RCC 7860 (cell line): ENCODE data around the gene ZDHHC11B.
"Not testable (repeated sequence)": the region's sequence is repeated elsewhere in the genome, so short reads cannot be mapped to it uniquely, and the experiment has no call there.

Experiments
- DNase-seq: peaks from one replicate; pipeline ENCODE4 v3.0.0-alpha.2; 2015; ENCODE audit warnings: low spot score
- FAIRE-seq: peaks from 2 replicates; lab custom pipeline; 2012; peaks lifted over from hg19 to GRCh38; lab: Jason Lieb, UNC

Gene ZDHHC11B

DNA sequence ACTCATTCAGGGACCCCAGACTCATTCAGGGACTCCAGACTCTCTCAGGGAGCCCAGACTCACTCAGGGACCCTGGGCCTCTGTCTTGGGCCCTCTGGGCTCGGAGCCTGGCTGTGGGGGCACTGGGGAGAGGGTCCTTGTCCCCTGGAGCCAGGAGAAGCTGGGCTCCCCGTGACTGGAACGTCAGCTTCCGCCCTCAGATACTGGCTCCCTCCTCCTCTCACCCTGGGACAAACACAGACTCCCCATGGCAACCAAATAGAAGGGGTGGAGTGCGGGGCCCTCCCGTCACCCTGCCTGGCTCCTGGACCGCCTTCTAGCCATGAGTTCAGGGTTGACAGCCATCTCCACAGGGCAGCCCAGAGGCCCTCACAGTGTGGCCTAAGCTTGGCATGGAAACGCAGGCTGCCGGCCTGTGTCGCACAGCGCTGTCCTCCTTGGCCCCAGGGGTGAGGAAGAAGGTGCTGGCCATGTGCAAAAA is 27.6 kb downstream of the ZDHHC11B start:
- FAIRE-seq (no peak), DNase-seq (no peak)

DNA sequence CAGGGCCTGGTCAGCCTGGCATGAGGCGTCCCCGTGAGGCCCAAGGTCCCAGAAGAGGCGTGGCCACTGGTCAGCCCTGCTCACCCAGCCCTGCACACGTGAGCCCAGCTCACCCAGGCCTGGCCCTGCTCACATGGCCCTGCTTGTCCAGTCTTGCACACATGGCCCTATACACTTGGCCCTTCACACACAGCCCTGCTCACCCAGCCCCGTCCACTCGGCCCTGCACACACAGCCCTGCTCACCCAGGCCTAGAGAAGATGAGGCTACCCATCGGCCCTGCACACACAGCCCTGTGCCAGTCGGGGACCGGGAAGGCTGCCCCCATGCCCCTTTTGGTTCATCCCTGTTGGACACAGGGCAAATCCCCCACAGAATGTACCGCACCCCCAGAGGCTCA is 28.4 kb downstream of the ZDHHC11B start:
- no peak for DNase-seq

DNA sequence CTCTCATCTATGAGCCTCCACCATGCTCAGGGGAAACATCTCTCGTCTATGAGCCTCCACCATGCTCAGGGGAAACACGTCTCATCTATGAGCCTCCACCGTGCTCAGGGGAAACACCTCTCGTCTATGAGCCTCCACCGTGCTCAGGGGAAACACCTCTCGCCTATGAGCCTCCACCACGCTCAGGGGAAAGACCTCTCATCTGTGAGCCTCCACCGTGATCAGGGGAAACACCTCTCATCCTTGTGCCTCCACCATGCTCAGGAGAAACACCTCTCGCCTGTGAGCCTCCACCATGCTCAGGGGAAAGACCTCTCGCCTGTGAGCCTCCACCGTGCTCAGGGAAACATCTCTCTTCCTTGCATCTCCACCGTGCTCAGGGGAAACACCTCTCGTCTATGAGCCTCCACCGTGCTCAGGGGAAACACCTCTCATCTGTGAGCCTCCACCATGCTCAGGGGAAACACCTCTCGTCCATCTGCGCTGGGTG is 30.3 kb downstream of the ZDHHC11B start:
- FAIRE-seq, DNase-seq: not testable (repeated sequence)

More for the DNA sequence above, 28.4 kb downstream of the ZDHHC11B start:
- no peak for FAIRE-seq

DNA sequence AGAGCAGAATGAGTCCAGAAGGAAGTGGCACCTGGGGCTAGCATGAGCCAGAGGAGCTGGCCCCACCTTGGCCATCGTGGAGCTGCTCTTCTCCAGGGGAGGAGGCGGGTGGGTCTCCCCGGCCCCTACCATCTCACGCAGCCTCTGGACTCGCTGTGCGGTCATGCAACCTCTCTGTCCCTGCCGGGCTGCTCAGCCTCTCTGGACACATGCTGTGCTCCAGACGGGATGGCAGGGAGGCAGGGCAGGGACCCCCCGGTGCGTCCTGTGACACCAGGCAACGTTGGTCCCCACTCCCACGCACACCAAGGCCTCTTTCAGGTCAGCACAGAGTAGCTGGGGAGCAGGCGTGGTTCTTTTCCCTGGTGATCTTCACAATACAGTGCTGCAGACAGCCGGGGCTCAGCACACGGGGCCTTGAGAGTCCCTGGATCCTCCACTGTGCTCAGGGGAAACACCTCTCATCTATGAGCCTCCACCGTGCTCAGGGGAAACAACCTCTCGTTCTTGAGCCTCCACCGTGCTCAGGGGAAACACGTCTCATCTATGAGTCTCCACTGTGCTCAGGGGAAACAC is 30.9 kb downstream of the ZDHHC11B start:
- not testable (repeated sequence) for DNase-seq, FAIRE-seq

DNA sequence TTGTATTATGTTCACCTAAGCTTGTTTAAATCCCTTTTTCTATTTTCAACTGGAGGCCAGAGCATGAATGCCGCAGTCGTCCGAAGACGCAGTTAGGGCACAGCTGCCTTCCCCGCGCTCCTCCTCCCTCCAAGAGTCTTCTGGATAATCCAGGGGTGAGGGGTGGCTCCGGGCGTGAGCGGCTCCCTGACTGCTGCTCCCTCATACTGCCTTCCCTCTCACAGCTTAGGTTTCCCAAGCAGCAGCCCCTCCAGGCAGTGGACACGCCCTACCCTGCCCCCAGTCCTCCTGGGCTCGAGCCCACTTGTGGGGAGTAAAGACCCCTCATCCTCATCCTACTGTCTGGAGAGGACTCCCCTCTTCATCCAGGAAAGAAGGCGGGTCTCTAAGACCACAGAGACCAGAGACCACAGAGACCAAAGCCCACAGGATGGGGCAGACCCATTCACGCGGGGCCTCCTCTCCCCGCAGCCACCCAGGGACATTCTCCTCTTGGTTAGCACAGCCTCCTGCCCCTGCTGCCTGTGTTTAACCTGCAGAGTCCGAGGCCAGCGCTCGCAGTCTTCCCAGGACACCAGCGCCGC is 31.9 kb downstream of the ZDHHC11B start:
- DNase-seq, FAIRE-seq: not testable (repeated sequence)

DNA sequence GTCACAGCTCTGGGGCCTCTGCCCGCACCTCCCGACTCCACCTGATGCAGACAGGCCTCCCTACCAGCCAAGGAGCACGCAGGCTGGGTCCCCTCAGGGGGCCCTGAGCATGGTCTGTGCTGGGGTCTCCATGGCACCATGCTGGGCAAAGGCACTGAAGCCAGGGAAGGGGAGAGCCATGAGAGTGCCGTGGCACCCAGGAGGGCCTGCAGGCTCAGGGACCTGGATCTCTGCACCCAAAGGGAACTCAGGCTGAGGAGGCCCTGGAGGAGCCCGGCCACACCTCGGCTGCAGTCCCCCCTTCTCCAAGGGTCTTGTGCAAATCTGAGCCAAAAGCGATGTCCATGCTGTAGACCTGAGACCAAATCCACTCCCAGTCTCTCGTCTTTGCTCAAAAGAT is 32.5 kb downstream of the ZDHHC11B start:
- not testable (repeated sequence) for DNase-seq, FAIRE-seq

DNA sequence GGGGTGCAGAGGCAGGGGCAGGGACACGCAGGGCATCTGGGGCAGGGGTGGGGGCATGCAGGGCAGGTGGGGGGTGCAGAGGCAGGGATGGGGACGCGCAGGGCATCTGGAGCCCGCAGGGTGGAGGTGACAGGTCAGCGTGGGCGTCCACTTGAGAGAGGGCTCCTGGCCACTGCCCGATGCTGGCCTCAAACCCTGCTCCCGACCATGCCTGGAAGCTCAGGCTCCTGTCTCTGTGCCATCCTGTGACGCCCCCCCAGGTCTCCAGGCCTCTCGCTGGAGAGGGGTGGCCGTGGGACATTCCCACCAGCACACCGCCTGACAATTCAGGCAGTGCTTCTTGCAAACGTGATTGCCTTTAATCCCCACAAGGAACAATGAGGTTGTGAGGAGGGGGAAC is 33.0 kb downstream of the ZDHHC11B start:
- DNase-seq (no peak), FAIRE-seq (no peak)

DNA sequence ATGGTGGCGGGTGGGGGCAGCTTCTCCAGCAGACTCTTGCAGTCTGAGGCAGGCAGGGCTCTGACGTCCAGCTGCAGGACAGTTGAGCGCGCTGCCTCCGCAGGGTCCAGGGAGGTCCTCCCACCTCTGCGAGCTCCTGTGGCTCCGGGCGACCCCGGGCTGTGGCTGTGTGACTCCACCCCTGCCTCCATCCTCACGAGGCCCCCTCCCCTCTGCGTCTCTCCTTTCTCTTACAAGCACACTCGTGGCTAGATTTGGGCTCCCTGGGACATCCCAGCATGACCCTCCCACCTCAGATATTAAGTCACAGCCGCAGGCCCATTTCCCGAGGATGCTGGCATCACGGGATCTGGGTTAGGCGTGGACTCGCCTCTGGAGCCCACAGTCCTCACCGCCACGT is 34.3 kb downstream of the ZDHHC11B start:
- not testable (repeated sequence) for DNase-seq, FAIRE-seq

DNA sequence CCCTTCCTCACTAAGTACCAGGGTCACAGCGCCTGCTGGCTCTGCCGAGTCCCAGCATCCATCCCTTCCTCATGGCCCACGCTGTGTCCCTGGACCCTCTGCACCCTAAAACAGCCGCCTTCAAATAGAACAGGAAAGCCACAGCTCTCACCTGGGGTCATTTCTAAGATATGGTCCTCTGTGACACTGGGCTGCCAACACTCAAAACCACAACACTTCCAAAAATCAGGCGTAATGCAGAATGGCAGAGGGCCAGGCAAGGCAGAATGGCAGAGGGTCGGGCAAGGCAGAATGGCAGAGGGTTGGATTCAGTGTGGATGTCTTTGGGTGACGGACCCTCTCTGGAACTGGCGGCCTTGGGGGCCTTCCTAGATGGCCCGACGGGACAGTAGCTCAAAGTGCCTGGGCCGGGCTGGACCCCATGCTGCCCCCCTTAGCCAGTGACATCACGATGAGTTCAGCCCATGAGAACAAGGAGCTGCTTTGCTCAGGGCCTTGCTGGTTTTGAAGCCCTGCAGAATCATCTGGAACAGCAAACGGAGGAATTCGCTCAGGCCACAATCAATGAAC is 35.3 kb downstream of the ZDHHC11B start:
- no peak for FAIRE-seq
- DNase-seq, result no peak

DNA sequence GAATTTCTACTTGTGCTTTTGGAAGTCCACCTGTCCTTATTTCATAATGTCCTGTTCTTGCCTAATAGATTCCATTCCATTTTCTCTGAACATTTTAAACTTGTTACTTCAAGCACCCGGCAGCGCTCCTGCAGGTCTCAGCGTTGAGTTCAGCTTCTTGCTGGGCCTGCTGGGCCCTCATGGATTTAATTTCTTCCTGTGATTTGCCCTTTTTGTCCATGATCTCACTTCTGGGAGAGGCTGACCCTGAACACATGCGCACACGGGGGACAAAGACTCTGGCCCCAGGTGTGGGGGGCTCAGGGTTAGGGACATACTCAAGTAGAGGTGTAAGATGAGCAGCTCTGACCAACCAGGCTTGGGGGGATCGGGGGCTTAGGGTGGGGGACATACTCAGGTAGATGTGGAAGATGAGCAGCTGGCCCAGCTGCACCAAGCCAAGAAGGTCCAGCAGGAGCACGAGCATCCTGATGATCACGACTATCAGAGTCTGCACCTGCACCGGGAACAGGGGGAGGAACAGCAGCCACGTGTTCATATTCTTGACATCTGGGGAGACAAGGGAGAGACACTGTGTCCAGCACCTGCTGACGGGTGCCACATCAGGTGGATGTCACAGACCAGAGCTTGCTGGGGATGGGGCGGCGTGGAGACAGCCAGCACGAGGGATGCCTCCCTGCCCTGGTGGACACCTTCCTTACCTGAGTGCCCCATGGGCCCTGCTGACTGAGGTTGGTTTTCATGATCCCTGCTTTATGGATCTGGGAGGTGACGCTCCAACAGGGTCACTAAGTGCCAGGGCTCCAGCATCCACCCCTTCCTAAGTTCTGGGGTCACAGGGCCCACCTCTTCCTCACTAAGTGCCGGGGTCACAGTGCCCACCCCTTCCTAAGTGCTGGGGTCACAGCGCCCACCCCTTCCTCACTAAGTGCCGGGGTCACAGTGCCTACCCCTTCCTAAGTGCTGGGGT is 36.2 kb downstream of the ZDHHC11B start:
- not testable (repeated sequence) for FAIRE-seq

DNA sequence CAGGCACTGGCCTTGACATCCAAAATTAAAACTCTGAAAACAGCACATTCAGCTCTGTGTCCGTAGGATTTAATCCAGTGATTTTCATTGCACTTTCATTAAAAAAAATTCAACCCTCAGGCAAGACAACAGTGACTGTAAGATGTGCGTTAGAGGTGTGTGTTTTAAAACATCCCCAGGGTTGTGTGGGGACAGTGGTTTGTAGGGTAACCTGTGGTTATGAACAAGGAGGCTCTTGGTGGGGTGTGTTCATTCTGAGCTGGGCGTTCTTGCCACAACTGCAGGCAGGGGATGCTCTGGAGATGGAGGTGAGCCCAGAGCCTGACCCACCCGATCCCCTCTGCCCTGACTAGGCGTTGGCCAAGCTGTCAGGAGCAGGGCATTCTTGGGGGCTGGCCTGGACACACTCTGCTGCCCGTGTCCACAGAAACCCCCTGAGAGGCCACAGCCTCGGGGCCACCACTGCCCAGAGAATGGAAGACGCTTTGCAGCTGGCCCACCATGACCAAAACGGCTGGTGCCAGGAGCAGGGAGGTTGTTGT is 37.2 kb downstream of the ZDHHC11B start:
- DNase-seq, FAIRE-seq: not testable (repeated sequence)

More for the DNA sequence above, 36.2 kb downstream of the ZDHHC11B start:
- DNase-seq, result not testable (repeated sequence)

DNA sequence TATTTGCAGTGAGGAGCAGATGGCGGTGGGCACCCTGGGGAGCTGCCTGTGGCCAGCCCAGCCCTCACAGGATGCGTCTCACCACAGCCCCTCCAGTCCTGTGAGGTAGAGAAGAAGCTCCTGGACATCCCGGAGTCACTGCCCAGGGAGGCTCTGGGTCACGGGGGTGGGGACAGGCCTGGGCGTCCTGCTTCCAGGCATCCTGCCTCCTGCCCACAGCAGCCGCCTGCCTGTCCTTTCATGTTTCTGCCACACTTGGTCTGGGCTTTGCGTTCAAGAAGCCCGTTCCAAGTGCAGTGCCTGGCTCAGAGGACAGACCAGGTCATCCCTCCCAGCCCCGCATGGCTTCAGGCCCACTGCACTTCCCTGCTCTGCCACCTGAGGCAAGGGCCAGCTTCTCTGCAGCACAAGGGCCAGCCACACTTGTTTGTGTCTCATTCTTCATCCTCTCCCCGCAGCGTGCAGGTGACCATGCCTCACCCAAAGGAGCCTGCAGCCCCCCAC is 38.2 kb downstream of the ZDHHC11B start:
- DNase-seq, result no peak
- no peak for FAIRE-seq

DNA sequence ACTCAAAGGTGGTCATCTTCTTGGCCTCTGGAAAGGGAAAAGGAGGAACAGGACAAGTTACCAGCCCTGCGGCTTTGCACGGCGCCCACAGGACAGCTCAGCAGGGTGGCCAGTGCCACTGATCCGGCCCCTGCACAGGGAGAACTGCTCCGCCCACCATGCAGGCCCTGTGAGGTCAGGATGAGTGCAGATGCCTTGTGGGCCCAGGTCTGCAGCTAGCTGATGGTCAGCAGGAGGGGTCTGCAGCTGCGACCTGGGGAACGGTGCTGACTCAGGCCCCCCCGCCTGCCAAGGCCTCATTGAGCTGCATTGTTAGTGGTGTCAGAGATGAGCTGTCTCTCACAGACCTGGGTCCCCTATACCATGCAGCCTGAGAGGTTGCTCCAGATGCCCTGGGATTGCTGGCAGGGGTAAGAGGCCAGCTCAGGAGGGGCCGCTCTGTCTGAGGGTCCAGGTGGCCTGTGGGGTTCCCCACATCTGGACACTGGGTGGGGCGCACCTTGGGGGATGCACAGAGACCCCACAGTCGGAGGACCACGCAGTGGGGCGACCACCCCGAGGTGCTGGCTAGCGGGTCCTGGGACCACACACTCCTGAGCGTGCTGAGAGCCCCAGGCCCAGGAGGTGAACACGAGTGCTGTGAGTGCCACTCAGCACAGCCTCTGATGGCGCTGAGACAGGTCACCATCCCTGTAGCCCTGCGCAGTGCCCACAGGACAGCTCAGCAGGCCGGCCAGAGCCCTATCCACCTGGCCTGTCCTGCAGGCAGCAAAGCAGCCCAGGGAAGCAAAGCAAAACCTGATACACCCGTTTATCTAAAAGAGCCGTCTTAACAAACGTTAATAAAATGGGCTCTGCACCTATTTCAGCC is 39.0 kb downstream of the ZDHHC11B start:
- not testable (repeated sequence) for DNase-seq, FAIRE-seq

DNA sequence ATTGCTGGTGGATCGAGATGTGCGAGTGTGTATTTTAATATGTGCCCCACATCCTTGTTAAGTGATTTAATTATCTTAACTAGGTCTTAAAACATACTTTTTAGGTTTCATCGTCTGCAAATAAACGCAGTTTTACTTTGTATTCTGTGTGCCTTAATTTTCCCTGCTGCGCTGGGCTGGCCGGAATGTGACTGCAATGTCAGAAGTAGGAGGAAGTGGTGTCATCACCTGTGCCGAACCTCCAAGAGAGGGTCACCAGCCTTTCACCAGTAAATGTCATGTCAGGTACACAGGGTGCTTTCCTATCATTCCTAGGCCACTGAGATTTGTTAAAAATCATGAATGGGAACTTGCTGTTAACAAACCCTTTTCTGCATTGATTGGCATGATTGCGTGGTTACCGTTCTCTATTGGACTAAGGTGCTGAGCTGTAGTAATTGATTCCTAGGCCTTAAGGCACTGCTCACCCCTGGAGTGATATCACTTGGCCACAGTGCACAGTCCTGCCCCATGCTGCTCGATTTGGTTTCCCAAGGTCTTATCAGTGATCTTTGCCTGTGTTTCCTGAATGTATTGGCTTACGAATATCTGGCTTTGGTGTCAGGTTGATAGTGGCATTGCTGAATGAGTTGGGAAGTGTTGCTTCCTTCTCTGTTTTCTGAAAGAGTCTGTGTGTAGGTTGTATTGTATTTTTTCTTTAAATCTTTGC is 40.7 kb downstream of the ZDHHC11B start:
- DNase-seq, FAIRE-seq: not testable (repeated sequence)

DNA sequence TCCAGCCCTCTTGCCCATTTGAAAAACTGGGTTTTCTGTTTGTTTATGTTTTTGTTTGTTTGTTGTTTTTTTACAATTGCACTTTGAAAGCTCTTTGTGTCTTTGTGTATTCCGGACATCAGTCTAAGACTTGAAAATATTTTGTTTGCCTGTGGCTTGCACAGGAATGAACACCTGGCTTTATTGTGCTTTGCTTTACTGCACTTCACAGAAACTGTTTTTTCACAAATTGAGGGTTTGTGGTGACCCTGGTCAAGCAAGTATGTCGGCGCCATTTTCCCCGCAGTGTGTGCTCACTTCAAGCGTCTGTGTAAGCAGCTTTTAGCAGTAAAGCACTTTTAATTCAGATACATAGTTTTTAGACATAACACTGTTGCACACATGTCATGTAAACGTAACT is 42.3 kb downstream of the ZDHHC11B start:
- FAIRE-seq, DNase-seq: not testable (repeated sequence)

DNA sequence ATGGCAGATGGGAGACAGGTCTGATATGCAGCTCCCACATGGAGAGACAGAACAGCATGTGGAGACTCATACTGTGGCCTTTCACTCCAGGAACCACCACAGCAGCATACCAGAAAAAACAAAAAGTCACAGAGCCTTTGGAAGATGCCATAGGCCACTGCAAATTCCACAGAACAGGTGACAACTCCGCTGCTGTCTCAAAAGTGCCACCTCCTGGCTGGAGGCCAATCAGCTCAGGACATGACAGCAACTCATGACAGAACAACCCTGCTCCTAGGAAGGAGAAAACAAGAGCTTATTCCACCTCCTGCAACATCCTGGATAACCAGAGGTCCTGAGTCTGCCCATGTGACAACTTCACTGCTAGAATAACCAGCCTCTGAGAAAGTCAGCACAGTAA is 50.4 kb downstream of the ZDHHC11B start:
- DNase-seq, FAIRE-seq: not testable (repeated sequence)

DNA sequence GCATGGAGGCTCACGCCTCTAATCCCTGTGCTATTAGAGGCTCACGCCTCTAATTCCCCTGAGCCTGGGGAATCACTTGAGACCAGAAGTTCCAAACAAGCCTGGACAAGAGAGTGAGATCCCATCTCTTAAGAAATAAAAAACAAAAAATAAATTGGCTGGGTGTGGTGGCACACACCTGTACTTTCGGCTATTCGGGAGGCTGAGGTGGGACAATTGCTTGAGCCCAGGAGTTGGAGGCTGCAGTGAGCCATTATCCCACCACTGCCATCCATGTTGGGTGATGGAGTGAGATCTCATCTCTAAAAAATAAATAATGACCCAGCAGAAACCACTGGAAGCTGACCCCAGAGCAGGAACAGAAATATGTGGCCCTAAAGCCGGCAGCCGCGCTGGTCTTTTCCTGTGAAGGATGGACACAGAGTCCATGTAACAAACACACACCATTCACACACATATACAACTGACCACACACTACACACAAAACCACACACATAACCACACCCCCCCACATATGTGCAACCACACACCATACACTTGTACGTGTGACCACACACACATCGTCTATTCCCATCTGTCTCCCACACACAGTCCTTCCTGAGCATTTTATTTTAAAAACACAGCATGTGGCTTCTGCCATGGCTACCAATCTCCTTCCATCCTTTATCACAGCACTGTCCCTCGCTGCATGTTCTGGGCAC is 51.6 kb downstream of the ZDHHC11B start:
- not testable (repeated sequence) for FAIRE-seq, DNase-seq

DNA sequence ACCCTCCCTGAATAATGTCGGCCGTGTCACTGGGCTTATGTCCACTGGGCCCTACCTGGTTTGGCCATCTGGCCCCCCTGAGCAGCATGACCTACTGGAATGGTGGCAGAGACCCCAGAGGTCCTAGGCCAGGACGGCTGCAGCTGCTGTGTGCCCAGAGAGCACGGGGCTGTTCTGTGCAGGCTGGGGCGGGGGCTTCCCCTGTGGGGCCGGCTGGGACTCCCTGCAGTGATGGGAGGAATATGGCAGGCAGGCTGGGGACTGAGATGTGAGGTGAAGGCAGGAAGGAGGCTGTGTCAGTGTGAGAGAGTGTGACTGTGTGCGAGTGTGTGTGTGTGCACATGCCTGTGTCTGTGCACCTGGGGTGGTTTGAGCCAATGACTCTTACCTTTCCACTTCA is 55.3 kb downstream of the ZDHHC11B start:
- not testable (repeated sequence) for FAIRE-seq

More for the DNA sequence above, 55.3 kb downstream of the ZDHHC11B start:
- DNase-seq, result not testable (repeated sequence)
